Mesodermal cell (in vitro differentiated cells): ENCODE measurements around the gene LOXL1.

Source experiments
- H3K27ac ChIP-seq: 2 replicates; pipeline ENCODE4 v1.7.0; 2013; ENCODE audit warnings: mild to moderate bottlenecking, low read depth, low read length, moderate library complexity; ENCODE audit not compliant: severe bottlenecking
- H3K36me3 ChIP-seq: 2 replicates; pipeline ENCODE4 v1.7.1; 2013; ENCODE audit warnings: mild to moderate bottlenecking, low read length, moderate library complexity; ENCODE audit not compliant: control insufficient read depth, insufficient read depth
- H3K4me1 ChIP-seq: one replicate; pipeline ENCODE4 v1.7.1; 2013; ENCODE audit warnings: mild to moderate bottlenecking, low read length; ENCODE audit not compliant: insufficient read depth, control insufficient read depth, poor library complexity, severe bottlenecking
- H3K4me3 ChIP-seq: 2 replicates; pipeline ENCODE4 v1.7.0; 2013; ENCODE audit warnings: low read length, control low read depth, mild to moderate bottlenecking; ENCODE audit not compliant: insufficient read depth, poor library complexity, severe bottlenecking; ENCODE audit errors: extremely low read depth
- H3K9me3 ChIP-seq: 2 replicates; pipeline ENCODE4 v1.7.1; 2013; ENCODE audit warnings: mild to moderate bottlenecking, low read length, moderate library complexity; ENCODE audit not compliant: control insufficient read depth
- WGBS, 2 experiments: methylation state at CpG; one replicate each; pipeline ENCODE4 v1.1.5; 2013; ENCODE audit warnings: missing lambda C conversion rate in 2 of 2; ENCODE audit not compliant: insufficient coverage in 2 of 2; 5-methylcytosine and 5-hydroxymethylcytosine counted together

The LOXL1 gene

GRCh38 chr15:73941449-73941848 lies 15.2 kb downstream of the LOXL1 start:
- peak overlapping the region; percentile 85 for H3K27ac ChIP-seq
- H3K4me1 ChIP-seq: peaks cover 61% of the 10 kb centered on the region
- H3K4me3 ChIP-seq: no peak overlapping the region
- peaks cover 23% of the 10 kb centered on the region for H3K36me3 ChIP-seq
- H3K9me3 ChIP-seq: no peaks in the 10 kb centered on the region
- WGBS, 2 experiments: 83 to 90% methylated on average over 2 to 3 of the region's 3 CpGs

GRCh38 chr15:73941871-73942635 lies 15.8 kb downstream of the LOXL1 start:
- Histone ChIP-seq H3K27ac (peak overlapping the region; percentile 85), H3K4me1 (peaks cover 59% of the 10 kb centered on the region), H3K4me3 (no peak overlapping the region), H3K36me3 (peaks cover 29% of the 10 kb centered on the region), H3K9me3 (no peaks in the 10 kb centered on the region)
- 84 to 88% methylated on average over 6 to 10 of the region's 10 CpGs for WGBS, 2 experiments

- Histone ChIP-seq H3K9me3 (no peaks in the 10 kb centered on the region), H3K27ac (no peak overlapping the region), H3K36me3 (peaks cover 30% of the 10 kb centered on the region), H3K4me1 (peaks cover 59% of the 10 kb centered on the region), H3K4me3 (no peak overlapping the region)
- WGBS, 2 experiments: 88 to 100% methylated on average over 4 of the region's 6 CpGs
Observed at GRCh38 chr15:73942751-73943270, 16.5 kb downstream of the LOXL1 start.

GRCh38 chr15:73944161-73945129 lies 18.2 kb downstream of the LOXL1 start:
- Histone ChIP-seq H3K36me3 (peaks cover 43% of the 10 kb centered on the region), H3K27ac (peak overlapping the region; percentile 88), H3K4me3 (no peak overlapping the region), H3K9me3 (no peaks in the 10 kb centered on the region), H3K4me1 (peaks cover 49% of the 10 kb centered on the region)
- 78 to 86% methylated on average over 7 to 8 of the region's 13 CpGs for WGBS, 2 experiments

- Histone ChIP-seq H3K9me3 (no peaks in the 10 kb centered on the region), H3K27ac (peak overlapping the region; percentile 60), H3K4me1 (peaks cover 42% of the 10 kb centered on the region), H3K36me3 (peaks cover 48% of the 10 kb centered on the region), H3K4me3 (no peak overlapping the region)
- 92 to 94% methylated on average over 3 of the region's 4 CpGs for WGBS, 2 experiments
Observed at GRCh38 chr15:73945130-73945508, 18.9 kb downstream of the LOXL1 start.

- Histone ChIP-seq H3K4me1 (peaks cover 31% of the 10 kb centered on the region), H3K4me3 (no peak overlapping the region), H3K36me3 (peaks cover 48% of the 10 kb centered on the region), H3K9me3 (no peaks in the 10 kb centered on the region), H3K27ac (no peak overlapping the region)
- WGBS, 2 experiments: 90 to 97% methylated on average over 7 to 12 of the region's 17 CpGs
Observed at GRCh38 chr15:73946046-73946721, 19.9 kb downstream of the LOXL1 start.

GRCh38 chr15:73946795-73947370 lies 20.6 kb downstream of the LOXL1 start:
- peaks cover 30% of the 10 kb centered on the region for H3K4me1 ChIP-seq
- no peak overlapping the region for H3K27ac ChIP-seq
- no peaks in the 10 kb centered on the region for H3K9me3 ChIP-seq
- WGBS, 2 experiments: 96 to 99% methylated on average over 8 to 9 of the region's 9 CpGs
- H3K4me3 ChIP-seq: no peak overlapping the region
- H3K36me3 ChIP-seq: peaks cover 52% of the 10 kb centered on the region

- Histone ChIP-seq H3K4me1 (peaks cover 28% of the 10 kb centered on the region), H3K27ac (no peak overlapping the region), H3K9me3 (no peaks in the 10 kb centered on the region), H3K36me3 (peaks cover 53% of the 10 kb centered on the region), H3K4me3 (no peak overlapping the region)
- 97 to 99% methylated on average over 9 of the region's 9 CpGs for WGBS, 2 experiments
Observed at GRCh38 chr15:73947651-73948050, 21.4 kb downstream of the LOXL1 start.

- H3K36me3 ChIP-seq: peaks cover 46% of the 10 kb centered on the region
- WGBS, 2 experiments: 94 to 100% methylated on average over 2 to 3 of the region's 4 CpGs
- no peaks in the 10 kb centered on the region for H3K9me3 ChIP-seq
Observed at GRCh38 chr15:73948396-73948795, 22.1 kb downstream of the LOXL1 start.

GRCh38 chr15:73948982-73949381 lies 22.7 kb downstream of the LOXL1 start:
- 67 to 96% methylated on average over 1 to 2 of the region's 4 CpGs for WGBS, 2 experiments
- H3K9me3 ChIP-seq: no peaks in the 10 kb centered on the region
- peaks cover 16% of the 10 kb centered on the region for H3K4me1 ChIP-seq
- no peak overlapping the region for H3K4me3 ChIP-seq
- H3K27ac ChIP-seq: no peak overlapping the region
- peaks cover 44% of the 10 kb centered on the region for H3K36me3 ChIP-seq

More at GRCh38 chr15:73948396-73948795, 22.1 kb downstream of the LOXL1 start:
- H3K4me3 ChIP-seq: no peak overlapping the region
- no peak overlapping the region for H3K27ac ChIP-seq
- H3K4me1 ChIP-seq: peaks cover 20% of the 10 kb centered on the region
